ENCODE data around the gene FREY1.

DNA sequence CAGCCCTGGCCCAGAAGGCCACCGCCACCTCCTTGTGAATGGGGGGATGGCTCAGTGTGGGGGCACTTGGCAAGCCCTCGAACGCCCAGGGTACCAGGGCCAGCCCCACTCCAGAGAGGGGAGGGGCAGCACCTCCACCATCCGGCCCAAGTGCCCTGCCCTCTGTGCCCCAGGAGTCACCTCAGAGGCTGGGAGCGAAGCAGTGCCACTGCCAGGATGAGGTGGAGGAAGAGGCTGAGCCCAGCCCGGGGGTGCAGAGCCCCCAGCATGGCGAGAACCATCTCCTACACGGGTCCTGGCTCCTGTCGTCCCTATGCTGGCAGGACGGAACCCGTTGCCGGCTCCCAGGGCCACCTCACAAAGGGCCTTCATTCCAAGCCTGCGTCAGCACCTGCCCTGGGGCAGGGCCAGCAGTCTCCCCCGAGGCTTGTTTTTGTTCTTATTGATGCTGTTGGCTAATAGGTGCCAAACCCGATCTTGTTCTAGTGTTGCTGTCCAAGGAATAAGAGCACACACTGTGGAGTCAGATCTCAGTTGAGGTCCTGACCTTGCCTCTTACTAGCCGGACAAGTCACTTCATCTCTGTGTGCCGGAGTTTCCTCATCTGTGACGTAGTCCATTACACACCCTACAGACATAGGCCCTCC lies at the start of gene FREY1:
- TF ChIP-seq, protein P1, sequence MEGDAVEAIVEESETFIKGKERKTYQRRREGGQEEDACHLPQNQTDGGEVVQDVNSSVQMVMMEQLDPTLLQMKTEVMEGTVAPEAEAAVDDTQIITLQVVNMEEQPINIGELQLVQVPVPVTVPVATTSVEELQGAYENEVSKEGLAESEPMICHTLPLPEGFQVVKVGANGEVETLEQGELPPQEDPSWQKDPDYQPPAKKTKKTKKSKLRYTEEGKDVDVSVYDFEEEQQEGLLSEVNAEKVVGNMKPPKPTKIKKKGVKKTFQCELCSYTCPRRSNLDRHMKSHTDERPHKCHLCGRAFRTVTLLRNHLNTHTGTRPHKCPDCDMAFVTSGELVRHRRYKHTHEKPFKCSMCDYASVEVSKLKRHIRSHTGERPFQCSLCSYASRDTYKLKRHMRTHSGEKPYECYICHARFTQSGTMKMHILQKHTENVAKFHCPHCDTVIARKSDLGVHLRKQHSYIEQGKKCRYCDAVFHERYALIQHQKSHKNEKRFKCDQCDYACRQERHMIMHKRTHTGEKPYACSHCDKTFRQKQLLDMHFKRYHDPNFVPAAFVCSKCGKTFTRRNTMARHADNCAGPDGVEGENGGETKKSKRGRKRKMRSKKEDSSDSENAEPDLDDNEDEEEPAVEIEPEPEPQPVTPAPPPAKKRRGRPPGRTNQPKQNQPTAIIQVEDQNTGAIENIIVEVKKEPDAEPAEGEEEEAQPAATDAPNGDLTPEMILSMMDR (IDR thresholded peaks at IDR 0.05) = no peak
- no peak for TF ChIP-seq POLR2A (IDR thresholded peaks at IDR 0.05)
- TF ChIP-seq POLR2AphosphoS5 (IDR thresholded peaks at IDR 0.05) = no peak
